ENCODE data around the gene SLC4A9. TPM values are rescaled to one million over a fixed set of nuclear protein-coding genes. Genes with fewer than 3 reads are reported as not detected.
A peak's percentile ranks its signal among the peaks of the same experiment; 100 is the strongest.
"Not testable (repeated sequence)": the region's sequence is repeated elsewhere in the genome, so short reads cannot be mapped to it uniquely, and the experiment has no call there.

The SLC4A9 gene
- total RNA-seq, 1 experiment from 2014 or later = 0.86 TPM

GRCh38 chr5:140398379-140398811 is 38.4 kb downstream of the SLC4A9 start:
- DNase-seq (ENCODE audit: low spot score) = peak; percentile 40

- DNase-seq (ENCODE audit: low spot score) = no peak
These were observed 40.2 kb downstream of the SLC4A9 start for GRCh38 chr5:140399979-140400729.

- peak; percentile 97 for DNase-seq (ENCODE audit: low spot score)
These were observed 40.9 kb downstream of the SLC4A9 start for GRCh38 chr5:140400730-140401361.

GRCh38 chr5:140401362-140402257 is 41.6 kb downstream of the SLC4A9 start, which contains the start of gene ANKHD1:
ANKHD1 (plus strand) TSS chr5:140401833; CDS start chr5:140401968, 135 bp downstream.
- DNase-seq (ENCODE audit: low spot score) = peak; percentile 100

- DNase-seq (ENCODE audit: low spot score) = peak; percentile 68
These were observed 42.5 kb downstream of the SLC4A9 start for GRCh38 chr5:140402258-140403074.

DNA sequence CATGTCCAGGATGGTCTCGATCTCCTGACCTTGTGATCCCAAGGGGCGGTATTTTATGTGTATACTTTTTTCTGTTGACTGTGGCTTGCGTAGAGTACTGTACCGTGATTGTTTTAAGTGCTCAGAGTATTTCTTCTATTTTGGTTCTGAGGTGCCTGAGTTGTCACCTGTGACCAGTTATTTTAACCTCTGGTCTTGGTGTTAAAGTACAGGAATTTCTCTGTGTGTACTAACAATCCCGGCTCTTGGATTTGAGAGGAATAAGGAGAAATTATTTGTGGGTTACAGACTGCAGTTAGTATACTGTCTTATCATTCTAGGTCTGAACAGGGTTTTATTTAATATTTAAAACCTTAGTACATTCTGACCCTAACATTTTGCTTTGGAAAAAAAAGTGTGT is 43.6 kb downstream of the SLC4A9 start:
- no peak for DNase-seq (ENCODE audit: low spot score)

DNA sequence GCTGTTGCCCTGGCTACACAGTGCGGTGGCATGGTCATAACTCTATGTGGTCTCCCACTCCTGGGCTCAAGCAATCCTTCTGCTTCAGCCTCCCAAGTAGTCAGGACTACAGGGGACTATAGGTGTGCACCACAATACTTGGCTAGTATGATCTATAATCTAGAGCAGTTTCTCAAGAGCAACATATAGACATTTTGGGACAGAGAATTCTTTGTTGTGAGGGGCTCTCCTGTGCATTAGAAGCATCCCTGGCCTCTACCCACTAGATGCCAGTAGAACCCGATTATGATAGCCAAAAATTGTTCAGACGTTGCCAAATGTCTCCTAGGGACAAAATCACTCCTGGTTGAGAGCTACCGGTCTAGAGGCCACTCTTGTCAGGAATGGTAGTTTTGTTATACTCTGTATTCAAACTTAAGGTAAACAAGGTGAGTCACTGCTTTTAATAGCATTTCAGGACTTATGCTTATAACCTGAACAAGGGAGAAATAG is 48.8 kb downstream of the SLC4A9 start:
- DNase-seq (ENCODE audit: low spot score) = peak; percentile 41

DNA sequence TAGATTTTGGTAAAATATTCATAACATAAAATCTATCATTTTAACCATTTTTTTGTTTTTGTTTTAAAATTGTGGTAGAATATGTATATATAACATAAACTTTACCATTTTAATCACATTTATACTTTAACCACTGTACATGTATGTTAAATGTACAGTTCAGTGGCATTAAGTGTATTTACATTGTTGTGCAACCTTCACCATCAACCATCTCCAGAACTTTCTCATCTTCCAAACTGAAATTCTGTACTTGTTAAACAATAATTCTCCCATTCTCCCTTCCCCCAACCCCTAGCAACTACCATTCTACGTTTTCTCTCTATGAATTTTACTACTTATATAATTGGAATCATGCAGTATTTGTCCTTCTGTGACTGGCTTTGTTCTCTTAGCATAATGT is 53.2 kb downstream of the SLC4A9 start:
- no peak for DNase-seq (ENCODE audit: low spot score)

DNA sequence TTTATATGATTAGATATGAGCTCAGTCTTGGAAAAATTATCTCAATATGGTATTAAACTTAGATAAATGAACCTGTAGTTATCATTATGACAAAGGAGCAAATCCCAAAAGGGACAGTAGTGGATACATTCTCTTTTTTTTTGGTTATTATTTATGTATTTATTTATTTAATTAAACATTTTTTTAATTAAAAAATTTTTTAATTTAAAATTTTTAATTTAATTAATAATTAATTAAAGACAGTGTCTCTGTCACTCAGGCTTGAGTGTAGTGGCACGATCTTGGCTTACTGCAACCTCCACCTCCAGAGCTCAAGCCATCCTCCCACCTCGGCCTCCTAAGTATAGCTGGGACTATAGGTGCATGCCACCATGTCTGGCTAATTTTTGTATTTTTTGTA is 57.2 kb downstream of the SLC4A9 start:
- no peak for DNase-seq (ENCODE audit: low spot score)

DNA sequence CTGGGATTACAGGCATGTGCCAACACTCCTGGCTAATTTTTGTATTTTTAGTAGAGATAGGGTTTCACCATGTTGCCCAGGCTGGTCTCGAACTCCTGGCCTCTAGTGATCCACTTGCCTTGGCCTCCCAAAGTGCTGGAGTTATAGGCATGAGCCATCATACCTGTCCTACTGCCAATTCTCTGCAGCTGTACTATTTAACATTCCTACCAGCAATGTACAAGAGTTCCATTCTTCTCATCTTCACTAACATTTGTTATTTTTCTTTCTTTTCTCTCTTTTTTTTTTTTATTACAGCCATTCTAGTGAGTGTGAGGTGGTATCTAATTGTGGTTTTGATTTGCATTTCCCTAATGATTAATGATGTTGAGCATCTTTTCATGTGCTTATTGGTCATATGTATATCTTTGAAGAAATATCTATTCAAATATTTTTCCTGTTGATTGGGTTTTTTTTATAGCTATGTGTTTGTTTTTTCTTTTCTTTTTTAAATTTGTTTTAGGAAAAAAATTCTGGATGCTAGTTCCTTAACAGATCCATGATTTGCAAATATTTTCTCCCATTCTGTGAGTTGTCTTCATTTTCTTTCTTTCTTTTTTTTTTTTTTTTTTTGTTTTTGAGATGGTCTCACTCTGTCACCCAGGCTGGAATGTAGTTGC is 59.0 kb downstream of the SLC4A9 start:
- no peak for DNase-seq (ENCODE audit: low spot score)

- no peak for DNase-seq (ENCODE audit: low spot score)
These were observed 60.2 kb downstream of the SLC4A9 start for GRCh38 chr5:140420226-140420570.

DNA sequence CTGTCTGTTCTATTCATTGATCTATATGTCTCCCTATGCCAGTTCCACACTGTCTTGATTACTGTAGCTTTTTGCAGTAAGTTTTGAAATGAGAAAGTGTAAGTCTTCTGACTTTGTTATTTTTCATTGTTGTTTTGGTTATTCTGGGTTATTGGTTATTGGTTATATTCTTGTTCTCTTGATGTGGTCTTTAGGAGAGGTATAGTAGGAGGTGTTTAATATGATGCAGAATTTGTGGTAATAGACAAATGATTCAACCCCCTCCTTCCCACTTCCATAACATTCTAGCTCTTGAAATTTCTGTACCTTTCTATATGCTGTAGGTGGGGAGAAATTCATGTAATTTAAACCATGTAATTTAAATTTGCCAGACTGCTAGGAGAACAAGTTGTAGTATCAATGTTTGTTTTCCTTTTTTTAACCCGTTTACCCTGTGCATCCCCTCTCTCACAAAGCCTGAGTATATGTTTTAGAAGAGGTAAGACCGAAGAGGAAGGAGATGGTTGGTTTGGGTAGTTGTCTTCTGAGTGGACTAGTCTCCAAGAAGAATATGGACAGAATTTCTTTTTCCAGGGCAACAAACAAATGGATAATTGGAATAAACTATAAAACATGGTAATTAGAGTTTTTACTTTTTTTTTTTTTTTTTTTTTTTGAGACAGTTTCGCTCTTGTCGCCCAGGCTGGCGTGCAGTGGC is 60.8 kb downstream of the SLC4A9 start:
- no peak for DNase-seq (ENCODE audit: low spot score)

DNA sequence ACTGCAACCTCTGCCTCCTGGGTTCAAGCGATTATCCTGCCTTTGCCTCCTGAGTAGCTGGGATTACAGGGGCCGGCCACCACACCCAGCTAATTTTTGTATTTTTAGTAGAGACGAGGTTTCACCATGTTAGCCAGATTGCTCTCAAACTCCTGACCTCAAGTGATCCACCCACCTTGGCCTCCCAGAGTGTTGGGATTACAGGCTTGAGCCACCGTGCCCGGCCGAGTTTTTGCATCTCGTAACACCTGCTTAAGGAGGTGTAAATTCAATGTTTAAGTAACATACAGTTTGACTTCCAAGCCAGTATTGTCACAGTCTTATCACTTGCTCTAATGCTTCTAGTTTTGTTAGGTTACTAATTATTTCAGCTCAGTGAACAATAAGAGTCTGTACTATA is 61.4 kb downstream of the SLC4A9 start:
- DNase-seq (ENCODE audit: low spot score) = not testable (repeated sequence)

GRCh38 chr5:140423609-140424008 is 63.6 kb downstream of the SLC4A9 start:
- DNase-seq (ENCODE audit: low spot score) = no peak

- DNase-seq (ENCODE audit: low spot score) = no peak
These were observed 64.1 kb downstream of the SLC4A9 start for GRCh38 chr5:140424135-140424534.

Small RNA genes within 50 kb of the gene (small RNA-seq; reads per million reads assigned to genes)
- gene RNU4-14P = 0.29 reads per million

Other genes with a start within 250 kb of the SLC4A9 start
- gene PURA, start 246.1 kb upstream of the SLC4A9 start, total RNA-seq (2014; rRNA removed; shearing (Covaris generic)) = 9.9 and 11.3 TPM in 2 replicates
- 1.1 and 1.7 TPM in 2 replicates for gene IGIP, start 234.3 kb upstream of the SLC4A9 start, total RNA-seq (2014; rRNA removed; shearing (Covaris generic))
- 177 and 178 TPM in 2 replicates for gene CYSTM1, start 185.0 kb upstream of the SLC4A9 start, total RNA-seq (2014; rRNA removed; shearing (Covaris generic))
- gene PFDN1, start 57.1 kb upstream of the SLC4A9 start, total RNA-seq (2014; rRNA removed; shearing (Covaris generic)) = 60.7 and 61.2 TPM in 2 replicates
- 40.9 and 46.3 TPM in 2 replicates for gene HBEGF, start 13.6 kb upstream of the SLC4A9 start, total RNA-seq (2014; rRNA removed; shearing (Covaris generic))
- gene ANKHD1, start 41.6 kb downstream of the SLC4A9 start, total RNA-seq (2014; rRNA removed; shearing (Covaris generic)) = 68.9 and 74.6 TPM in 2 replicates
- gene EIF4EBP3, start 187.5 kb downstream of the SLC4A9 start, total RNA-seq (2014; rRNA removed; shearing (Covaris generic)) = 3.0 and 6.5 TPM in 2 replicates
- gene SRA1, start 197.3 kb downstream of the SLC4A9 start, total RNA-seq (2014; rRNA removed; shearing (Covaris generic)) = 53.1 and 61.3 TPM in 2 replicates
- 12.1 and 19.5 TPM in 2 replicates for gene APBB3, start 204.4 kb downstream of the SLC4A9 start, total RNA-seq (2014; rRNA removed; shearing (Covaris generic))
- gene SLC35A4, start 204.6 kb downstream of the SLC4A9 start, total RNA-seq (2014; rRNA removed; shearing (Covaris generic)) = 29.9 and 30.2 TPM in 2 replicates